A172 (cell line): ENCODE measurements around the gene TOMM40L. TPM values are rescaled to one million over a fixed set of nuclear protein-coding genes. Genes with fewer than 3 reads are reported as not detected.
"Not testable (repeated sequence)": the region's sequence is repeated elsewhere in the genome, so short reads cannot be mapped to it uniquely, and the experiment has no call there.

ENCODE experiments used
- DNase-seq: peaks from one replicate; pipeline ENCODE4 v3.0.0-alpha.2; 2015; ENCODE audit warnings: low spot score
- total RNA-seq: library from RNA; depleted of rRNA; stranded (reverse); fragments of >200 nt; shearing (Covaris generic); gene quantifications from 2 replicates; pipeline ENCODE4 v1.2.3, GENCODE V29; 2014

Gene TOMM40L
- total RNA-seq, 1 experiment from 2014 or later, result 16.1 TPM

- DNase-seq, result no peak
Observed at GRCh38 chr1:161222175-161223019, 3.5 kb upstream of the TOMM40L start.

GRCh38 chr1:161223805-161224694 lies 1.8 kb upstream of the TOMM40L start:
- no peak for DNase-seq

GRCh38 chr1:161224695-161225087 lies 1.2 kb upstream of the TOMM40L start:
- DNase-seq, result not testable (repeated sequence)

- DNase-seq, result no peak
Observed at GRCh38 chr1:161225178-161225533, 704 bp upstream of the TOMM40L start.

GRCh38 chr1:161226320-161226711 lies 456 bp downstream of the TOMM40L start:
- no peak for DNase-seq

- no peak for DNase-seq
Observed at GRCh38 chr1:161226759-161227158, 899 bp downstream of the TOMM40L start.

- DNase-seq, result peak; percentile 79
Observed at GRCh38 chr1:161227196-161227871, 1.5 kb downstream of the TOMM40L start.

- DNase-seq, result no peak
Observed at GRCh38 chr1:161228032-161228431, 2.2 kb downstream of the TOMM40L start.

- no peak for DNase-seq
Observed at GRCh38 chr1:161229896-161230295, 4.0 kb downstream of the TOMM40L start.

GRCh38 chr1:161230762-161231161 lies 4.9 kb downstream of the TOMM40L start:
- no peak for DNase-seq

- DNase-seq, result no peak
Observed at GRCh38 chr1:161233102-161233501, 7.2 kb downstream of the TOMM40L start.

GRCh38 chr1:161235957-161236775 lies 10.3 kb downstream of the TOMM40L start:
- DNase-seq, result no peak

GRCh38 chr1:161238039-161238473 lies 12.2 kb downstream of the TOMM40L start, which contains the start of gene NR1I3:
TSS of gene NR1I3 (minus strand) at chr1:161238203. CDS start at chr1:161236565, 1,638 bp downstream.
- peak; percentile 27 for DNase-seq

GRCh38 chr1:161241682-161242081 lies 15.8 kb downstream of the TOMM40L start:
- DNase-seq, result no peak

- peak; percentile 39 for DNase-seq
Observed at GRCh38 chr1:161242313-161242712, 16.5 kb downstream of the TOMM40L start.

GRCh38 chr1:161244888-161245287 lies 19.0 kb downstream of the TOMM40L start:
- DNase-seq, result no peak

- DNase-seq, result not testable (repeated sequence)
Observed at GRCh38 chr1:161250100-161250499, 24.2 kb downstream of the TOMM40L start.

- DNase-seq, result no peak
Observed at GRCh38 chr1:161250829-161251228, 25.0 kb downstream of the TOMM40L start.

- DNase-seq, result no peak
Observed at GRCh38 chr1:161251579-161251978, 25.7 kb downstream of the TOMM40L start.

GRCh38 chr1:161255302-161255701 lies 29.4 kb downstream of the TOMM40L start:
- DNase-seq, result not testable (repeated sequence)

- DNase-seq, result not testable (repeated sequence)
Observed at GRCh38 chr1:161255955-161256520, 30.2 kb downstream of the TOMM40L start.
